Measurements from ENCODE around the gene APOBEC3G. TPM values are rescaled to one million over a fixed set of nuclear protein-coding genes. Genes with fewer than 3 reads are reported as not detected.

Gene APOBEC3G
- total and polyA plus RNA-seq, 2 donors (not counting 1 experiment from before 2014, with no cell fraction given) = 94.2 to 96.6 TPM

DNA sequence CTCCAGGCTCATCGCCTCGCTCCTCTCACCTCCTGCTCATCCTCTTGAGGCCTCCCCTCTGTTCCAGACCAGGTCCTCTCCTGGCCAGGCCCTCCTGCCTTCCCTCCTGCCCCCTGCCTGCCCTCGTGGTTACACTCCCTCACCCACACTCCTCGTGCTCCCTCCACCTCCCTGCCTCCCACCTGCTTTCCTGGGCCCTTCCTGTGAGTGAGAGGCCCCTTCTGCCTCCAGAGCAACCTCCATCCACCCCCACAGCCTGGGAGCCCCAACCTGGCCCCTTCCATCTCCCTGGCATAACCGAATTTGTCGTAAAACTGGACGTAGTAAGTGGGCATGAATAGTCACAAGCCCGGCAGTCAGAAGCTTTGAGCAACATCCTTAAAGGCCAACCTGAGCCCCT lies 4.5 kb downstream of the APOBEC3G start:
- POLR2A ChIA-PET = interaction anchor here (0.6 to 1.1 kb wide), 2 partner anchors 46 to 298 kb away, joined by 3 to 4 read pairs; no protein-coding TSS in a partner anchor
- DNase-seq = no peak
- Mint-ChIP-seq H3K9me3 (ENCODE audit: insufficient read depth) (no peaks in the 10 kb centered on the region), H3K27me3 (no peaks in the 10 kb centered on the region), H3K27ac (peak overlapping the region; percentile 50), H3K4me1 (peaks cover 36% of the 10 kb centered on the region), H3K4me3 (no peak overlapping the region)
- no peak overlapping the region for H3K9ac ChIP-seq (ENCODE audit: low read length)
- ATAC-seq (ENCODE audit: low read depth) = no peak
- peaks cover 31 to 47% of the 10 kb centered on the region in 2 donors for H3K4me1 ChIP-seq (ENCODE audit: control insufficient read depth in 2 of 2, insufficient read depth in 2 of 2, low read length in 2 of 2)
- intact Hi-C loops (cut with micrococcal nuclease) = no loop called here
- no peak overlapping the region for H2AFZ ChIP-seq (ENCODE audit: insufficient read depth, low read depth, low read length, poor library complexity, severe bottlenecking)
- no peak overlapping the region for H3K4me2 ChIP-seq (replicated peaks; ENCODE audit: low read depth, low read length, poor library complexity, severe bottlenecking)
- no peaks in the 10 kb centered on the region for H3K27me3 ChIP-seq (replicated peaks in 1 of 4; ENCODE audit: control extremely low read depth in 1 of 4, control insufficient read depth in 3 of 4, insufficient read depth in 4 of 4, low read length in 3 of 4)
- H3K4me3 ChIP-seq (ENCODE audit: control extremely low read depth in 1 of 5, extremely low read depth in 1 of 5, insufficient read depth in 1 of 5, low read depth in 2 of 5, low read length in 4 of 5) = no peak overlapping the region
- WGBS (ENCODE audit: insufficient coverage) = 86% methylated on average over 7 of the region's 8 CpGs
- no peaks in the 10 kb centered on the region for H3K9me3 ChIP-seq (ENCODE audit: control extremely low read depth in 1 of 3, control insufficient read depth in 2 of 3, insufficient read depth in 1 of 3, low read length in 2 of 3)
- H3K36me3 ChIP-seq (replicated peaks in 1 of 2; ENCODE audit: control extremely low read depth in 1 of 2, control insufficient read depth in 1 of 2, extremely low read depth in 1 of 2, insufficient read depth in 2 of 2, low read length in 1 of 2) = peaks cover 6 to 56% of the 10 kb centered on the region in 2 experiments
- peaks cover 11% of the 10 kb centered on the region for H4K20me1 ChIP-seq (ENCODE audit: control insufficient read depth, insufficient read depth, low read length, poor library complexity, severe bottlenecking)
- no peak for TF ChIP-seq EZH2 (IDR thresholded peaks at IDR 0.05; ENCODE audit: borderline replicate concordance, insufficient read depth, low read depth, low read length, poor library complexity, severe bottlenecking)
- TF ChIP-seq, protein P1, sequence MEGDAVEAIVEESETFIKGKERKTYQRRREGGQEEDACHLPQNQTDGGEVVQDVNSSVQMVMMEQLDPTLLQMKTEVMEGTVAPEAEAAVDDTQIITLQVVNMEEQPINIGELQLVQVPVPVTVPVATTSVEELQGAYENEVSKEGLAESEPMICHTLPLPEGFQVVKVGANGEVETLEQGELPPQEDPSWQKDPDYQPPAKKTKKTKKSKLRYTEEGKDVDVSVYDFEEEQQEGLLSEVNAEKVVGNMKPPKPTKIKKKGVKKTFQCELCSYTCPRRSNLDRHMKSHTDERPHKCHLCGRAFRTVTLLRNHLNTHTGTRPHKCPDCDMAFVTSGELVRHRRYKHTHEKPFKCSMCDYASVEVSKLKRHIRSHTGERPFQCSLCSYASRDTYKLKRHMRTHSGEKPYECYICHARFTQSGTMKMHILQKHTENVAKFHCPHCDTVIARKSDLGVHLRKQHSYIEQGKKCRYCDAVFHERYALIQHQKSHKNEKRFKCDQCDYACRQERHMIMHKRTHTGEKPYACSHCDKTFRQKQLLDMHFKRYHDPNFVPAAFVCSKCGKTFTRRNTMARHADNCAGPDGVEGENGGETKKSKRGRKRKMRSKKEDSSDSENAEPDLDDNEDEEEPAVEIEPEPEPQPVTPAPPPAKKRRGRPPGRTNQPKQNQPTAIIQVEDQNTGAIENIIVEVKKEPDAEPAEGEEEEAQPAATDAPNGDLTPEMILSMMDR (IDR thresholded peaks at IDR 0.05) = no peak
- H3K79me2 ChIP-seq (ENCODE audit: control insufficient read depth, insufficient read depth, low read length) = peaks cover 65% of the 10 kb centered on the region
- peak overlapping the region in 1 of 2 donors; percentile 72 for H3K27ac ChIP-seq (ENCODE audit: low read length in 2 of 2)
- CTCF ChIA-PET = interaction anchor here (2.4 kb wide), 1 partner anchor 17 kb away, joined by 7 read pairs; no protein-coding TSS in a partner anchor

DNA sequence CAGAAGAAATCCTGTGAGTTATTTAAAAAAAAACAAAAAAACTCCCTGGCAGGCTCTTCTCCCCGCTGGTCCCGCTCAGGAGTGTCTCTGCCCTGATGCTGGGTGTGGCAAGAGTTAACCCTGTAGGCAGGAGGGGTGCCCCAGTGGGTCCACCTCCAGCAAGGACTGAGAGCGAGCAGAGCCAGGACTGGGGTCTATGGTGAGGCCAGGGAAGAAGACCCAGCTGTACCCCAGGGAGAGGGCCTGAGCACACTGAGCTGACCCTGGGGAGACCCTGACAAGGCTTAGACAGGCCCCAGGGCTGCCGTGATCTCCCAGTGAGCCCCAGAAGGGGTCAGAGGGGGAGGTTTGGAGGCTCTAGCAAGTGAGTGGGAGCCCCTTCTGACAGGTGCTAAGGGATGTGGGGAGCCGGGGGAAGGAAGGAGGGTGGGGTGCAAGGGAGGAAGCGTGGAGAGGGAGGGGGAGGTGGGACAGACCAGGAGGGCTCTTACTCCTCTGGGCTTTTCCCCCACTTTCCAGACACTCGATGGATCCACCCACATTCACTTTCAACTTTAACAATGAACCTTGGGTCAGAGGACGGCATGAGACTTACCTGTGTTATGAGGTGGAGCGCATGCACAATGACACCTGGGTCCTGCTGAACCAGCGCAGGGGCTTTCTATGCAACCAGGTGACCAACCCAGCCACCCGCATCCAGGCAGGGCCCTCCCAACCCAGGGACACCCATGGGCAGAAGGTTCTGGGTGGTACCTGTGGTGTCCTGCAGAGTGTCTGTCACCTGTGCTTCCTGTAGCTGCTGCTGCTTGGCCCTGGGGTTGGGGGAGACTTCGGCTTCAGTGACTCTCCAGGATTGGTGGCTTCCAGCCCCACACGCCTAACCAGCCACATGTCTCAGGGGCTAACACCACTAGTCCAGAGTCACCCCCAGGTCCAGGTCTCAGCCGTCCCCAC lies 6.4 kb downstream of the APOBEC3G start:
- DNase-seq (no peak), ATAC-seq (ENCODE audit: low read depth) (no peak)
- Histone ChIP-seq H3K36me3 (replicated peaks in 1 of 2; ENCODE audit: control extremely low read depth in 1 of 2, control insufficient read depth in 1 of 2, extremely low read depth in 1 of 2, insufficient read depth in 2 of 2, low read length in 1 of 2) (peaks cover 6 to 61% of the 10 kb centered on the region in 2 experiments), H3K4me3 (ENCODE audit: control extremely low read depth in 1 of 5, extremely low read depth in 1 of 5, insufficient read depth in 1 of 5, low read depth in 2 of 5, low read length in 4 of 5) (no peak overlapping the region), H3K9ac (ENCODE audit: low read length) (no peak overlapping the region), H2AFZ (ENCODE audit: insufficient read depth, low read depth, low read length, poor library complexity, severe bottlenecking) (no peak overlapping the region), H3K4me1 (ENCODE audit: control insufficient read depth in 2 of 2, insufficient read depth in 2 of 2, low read length in 2 of 2) (peaks cover 20 to 34% of the 10 kb centered on the region in 2 donors), H3K4me2 (replicated peaks; ENCODE audit: low read depth, low read length, poor library complexity, severe bottlenecking) (no peak overlapping the region), H3K27ac (ENCODE audit: low read length in 2 of 2) (no peak overlapping the region), H3K79me2 (ENCODE audit: control insufficient read depth, insufficient read depth, low read length) (peaks cover 51% of the 10 kb centered on the region), H3K9me3 (ENCODE audit: control extremely low read depth in 1 of 3, control insufficient read depth in 2 of 3, insufficient read depth in 1 of 3, low read length in 2 of 3) (no peaks in the 10 kb centered on the region), H4K20me1 (ENCODE audit: control insufficient read depth, insufficient read depth, low read length, poor library complexity, severe bottlenecking) (peaks cover 11% of the 10 kb centered on the region), H3K27me3 (replicated peaks in 1 of 4; ENCODE audit: control extremely low read depth in 1 of 4, control insufficient read depth in 3 of 4, insufficient read depth in 4 of 4, low read length in 3 of 4) (no peaks in the 10 kb centered on the region)
- Mint-ChIP-seq H3K27ac (no peak overlapping the region), H3K4me1 (peaks cover 31% of the 10 kb centered on the region), H3K4me3 (no peak overlapping the region), H3K27me3 (no peaks in the 10 kb centered on the region), H3K9me3 (ENCODE audit: insufficient read depth) (no peaks in the 10 kb centered on the region)
- CTCF ChIA-PET = no interaction called here
- POLR2A ChIA-PET = interaction anchor here (0.6 to 0.7 kb wide), 3 partner anchors 8 to 68 kb away, joined by 4 to 18 read pairs (median 6); no protein-coding TSS in a partner anchor
- intact Hi-C loops (cut with micrococcal nuclease) = no loop called here
- WGBS (ENCODE audit: insufficient coverage) = 92% methylated on average over 10 of the region's 14 CpGs
- TF ChIP-seq, protein P1 (IDR thresholded peaks at IDR 0.05) = no peak
- no peak for TF ChIP-seq EZH2 (IDR thresholded peaks at IDR 0.05; ENCODE audit: borderline replicate concordance, insufficient read depth, low read depth, low read length, poor library complexity, severe bottlenecking)
